GM23248 (cell line): Measurements from ENCODE around the gene A2M. TPM values are rescaled to one million over a fixed set of nuclear protein-coding genes. Genes with fewer than 3 reads are reported as not detected.

ENCODE experiments used
- DNase-seq: peaks from one replicate; pipeline ENCODE4 v3.0.0-alpha.2; 2015
- H2AFZ ChIP-seq: fragments of 200-600 bp; sonication (generic); 2 replicates; pipeline ENCODE4 v1.6.1; 2016; ENCODE audit warnings: antibody characterized with exemption
- H3F3A ChIP-seq: fragments of 200-600 bp; sonication (generic); 2 replicates; pipeline ENCODE4 v1.6.1; 2016; ENCODE audit warnings: mild to moderate bottlenecking, antibody characterized with exemption, mixed run types; ENCODE audit not compliant: insufficient read depth
- H3K27ac ChIP-seq: fragments of 200-600 bp; sonication (generic); 2 replicates; pipeline ENCODE4 v1.5.1; 2016; ENCODE audit warnings: mild to moderate bottlenecking
- H3K27me3 ChIP-seq: fragments of 200-600 bp; sonication (generic); replicated peaks from 2 replicates; pipeline ENCODE4 v1.6.1; 2016; ENCODE audit warnings: mild to moderate bottlenecking; ENCODE audit not compliant: insufficient read depth
- H3K36me3 ChIP-seq: fragments of 200-600 bp; sonication (generic); 2 replicates; pipeline ENCODE4 v1.6.1; 2016; ENCODE audit warnings: low read depth, mild to moderate bottlenecking
- H3K4me1 ChIP-seq: fragments of 200-600 bp; sonication (generic); 2 replicates; pipeline ENCODE4 v1.6.1; 2016; ENCODE audit warnings: mild to moderate bottlenecking; ENCODE audit not compliant: insufficient read depth
- H3K4me2 ChIP-seq: fragments of 200-600 bp; sonication (generic); one replicate; pipeline ENCODE4 v1.6.1; 2016; ENCODE audit warnings: mild to moderate bottlenecking; ENCODE audit not compliant: unreplicated experiment
- H3K4me3 ChIP-seq: fragments of 200-600 bp; sonication (generic); 2 replicates; pipeline ENCODE4 v1.5.1; 2016; ENCODE audit warnings: mild to moderate bottlenecking
- H3K79me2 ChIP-seq: fragments of 200-600 bp; sonication (generic); 2 replicates; pipeline ENCODE4 v1.6.1; 2016; ENCODE audit warnings: mild to moderate bottlenecking; ENCODE audit not compliant: insufficient read depth
- H3K9ac ChIP-seq: fragments of 200-600 bp; sonication (generic); 2 replicates; pipeline ENCODE4 v1.6.1; 2016; ENCODE audit warnings: mild to moderate bottlenecking
- H3K9me2 ChIP-seq: fragments of 200-600 bp; sonication (generic); 2 replicates; pipeline ENCODE4 v1.6.1; 2016; ENCODE audit warnings: mixed run types, mild to moderate bottlenecking, moderate library complexity; ENCODE audit not compliant: insufficient read depth
- H3K9me3 ChIP-seq: fragments of 200-600 bp; sonication (generic); one replicate; pipeline ENCODE4 v1.6.1; 2017; ENCODE audit warnings: low read depth
- H4K20me1 ChIP-seq: fragments of 200-600 bp; sonication (generic); 2 replicates; pipeline ENCODE4 v1.6.0; 2016; ENCODE audit not compliant: insufficient read depth
- EZH2 ChIP-seq: fragments of 200-600 bp; sonication (generic); IDR thresholded peaks from 2 replicates; pipeline ENCODE4 v1.6.1; 2018; ENCODE audit warnings: antibody characterized with exemption, mild to moderate bottlenecking; ENCODE audit not compliant: insufficient read depth, poor library complexity, severe bottlenecking
- EZH2phosphoT487 ChIP-seq: fragments of 200-600 bp; sonication (generic); IDR thresholded peaks from 2 replicates; pipeline ENCODE4 v1.6.1; 2018; ENCODE audit warnings: antibody characterized with exemption, moderate library complexity, mild to moderate bottlenecking, low read depth; ENCODE audit not compliant: insufficient read depth
- WGBS, 2 experiments: methylation state at CpG; one replicate each; pipeline ENCODE4 v1.1.6; 2015 to 2017; ENCODE audit warnings: low lambda C conversion rate in 2 of 2, low coverage in 1 of 2; ENCODE audit errors: missing lambda C conversion rate in 2 of 2; 5-methylcytosine and 5-hydroxymethylcytosine counted together
- in situ Hi-C: fragments of 300-500 bp; cut with MboI; formaldehyde crosslinking; loops from 2 replicates; pipeline ENCODE4 v1.15.0; 2020
- polyA plus RNA-seq: library from polyadenylated mRNA; unstranded; fragments of >200 nt; fragmentation: Nextera tagmentation; extraction: Ambion mirVana; gene quantifications from 2 replicates; pipeline ENCODE4 v1.2.1, GENCODE V29; 2016
- total RNA-seq: library from RNA; depleted of rRNA; stranded (reverse); fragments of >200 nt; shearing (Covaris generic); gene quantifications from 2 replicates; pipeline ENCODE4 v1.2.3, GENCODE V29; 2014

The A2M gene
- total and polyA plus RNA-seq, 2 experiments from 2014 or later = 34.9 to 40.1 TPM

- Histone ChIP-seq H3F3A (no peaks in the 10 kb centered on the region), H3K4me1 (no peaks in the 10 kb centered on the region), H3K27me3 (no peaks in the 10 kb centered on the region), H3K9me3 (no peaks in the 10 kb centered on the region), H3K9me2 (no peaks in the 10 kb centered on the region), H4K20me1 (no peaks in the 10 kb centered on the region), H3K4me2 (no peak overlapping the region), H2AFZ (no peak overlapping the region), H3K27ac (no peak overlapping the region), H3K9ac (no peak overlapping the region), H3K36me3 (no peaks in the 10 kb centered on the region), H3K4me3 (no peak overlapping the region), H3K79me2 (no peaks in the 10 kb centered on the region)
- TF ChIP-seq EZH2 (no peak), EZH2phosphoT487 (no peak)
- 19 to 25% methylated on average over 2 of the region's 2 CpGs for WGBS, 2 experiments
- in situ Hi-C loops = no loop called here
- DNase-seq = no peak
These were observed 14.5 kb upstream of the A2M start for GRCh38 chr12:9130244-9130643.

DNA sequence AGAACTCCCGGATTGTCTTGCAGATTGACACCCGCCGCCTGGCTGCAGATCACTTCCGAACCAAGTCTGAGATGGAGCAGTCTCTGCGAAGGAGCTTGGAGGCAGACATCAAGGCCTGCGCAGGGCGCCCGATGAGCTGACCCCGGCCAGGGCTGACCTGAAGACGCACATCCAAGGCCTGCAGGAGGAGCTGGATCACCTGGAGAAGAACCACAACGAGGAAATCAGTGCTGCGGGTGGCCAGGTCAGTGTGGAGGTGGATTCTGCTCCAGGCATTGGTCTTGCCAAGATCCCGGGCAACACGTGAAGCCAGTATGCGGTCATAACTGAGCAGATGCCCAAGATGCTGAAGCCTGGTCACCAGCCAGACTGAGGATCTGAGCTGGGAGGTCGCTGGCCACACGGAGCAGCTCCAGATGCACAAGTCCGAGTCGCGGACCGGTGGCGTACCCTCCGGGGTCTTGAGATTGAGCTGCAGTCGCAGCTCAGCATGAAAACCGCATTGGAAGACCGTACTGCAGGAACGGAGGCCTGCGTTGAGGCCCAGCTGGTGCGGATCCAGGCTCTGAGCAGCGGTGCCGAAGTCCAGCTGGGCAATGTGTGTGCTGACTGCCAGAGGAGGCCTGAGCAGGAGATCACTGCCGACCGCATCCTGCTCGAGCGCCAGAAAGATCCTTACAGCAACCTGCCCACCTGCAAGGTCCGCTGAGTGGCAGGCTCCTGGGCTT, 12.4 kb upstream of the A2M start:
- 69 to 73% methylated on average over 26 to 36 of the region's 36 CpGs for WGBS, 2 experiments

GRCh38 chr12:9127484-9127883, 11.8 kb upstream of the A2M start:
- Histone ChIP-seq H3K9me3 (no peaks in the 10 kb centered on the region), H3K27ac (no peak overlapping the region), H3K79me2 (no peaks in the 10 kb centered on the region), H3K36me3 (no peaks in the 10 kb centered on the region), H3K9ac (no peak overlapping the region), H2AFZ (no peak overlapping the region), H3K4me3 (no peak overlapping the region), H4K20me1 (no peaks in the 10 kb centered on the region), H3K4me1 (no peaks in the 10 kb centered on the region), H3K27me3 (no peaks in the 10 kb centered on the region), H3F3A (no peaks in the 10 kb centered on the region), H3K9me2 (no peaks in the 10 kb centered on the region), H3K4me2 (no peak overlapping the region)
- in situ Hi-C loops = no loop called here
- TF ChIP-seq EZH2phosphoT487 (no peak), EZH2 (no peak)
- DNase-seq = no peak
- WGBS, 2 experiments = 74% methylated on average over 21 of the region's 21 CpGs

More for the DNA sequence above, 12.4 kb upstream of the A2M start:
- no peaks in the 10 kb centered on the region for H3K79me2 ChIP-seq
- H3K4me3 ChIP-seq = no peak overlapping the region
- no peak overlapping the region for H3K27ac ChIP-seq
- H3K9me3 ChIP-seq = no peaks in the 10 kb centered on the region
- H3K9ac ChIP-seq = no peak overlapping the region
- no peaks in the 10 kb centered on the region for H3F3A ChIP-seq
- TF ChIP-seq EZH2phosphoT487 = no peak
- TF ChIP-seq EZH2 = no peak
- H3K36me3 ChIP-seq = no peaks in the 10 kb centered on the region
- H2AFZ ChIP-seq = no peak overlapping the region
- no peaks in the 10 kb centered on the region for H3K9me2 ChIP-seq
- no peaks in the 10 kb centered on the region for H3K27me3 ChIP-seq
- DNase-seq = no peak
- in situ Hi-C loops = no loop called here
- no peaks in the 10 kb centered on the region for H4K20me1 ChIP-seq
- H3K4me2 ChIP-seq = no peak overlapping the region
- H3K4me1 ChIP-seq = no peaks in the 10 kb centered on the region

DNA sequence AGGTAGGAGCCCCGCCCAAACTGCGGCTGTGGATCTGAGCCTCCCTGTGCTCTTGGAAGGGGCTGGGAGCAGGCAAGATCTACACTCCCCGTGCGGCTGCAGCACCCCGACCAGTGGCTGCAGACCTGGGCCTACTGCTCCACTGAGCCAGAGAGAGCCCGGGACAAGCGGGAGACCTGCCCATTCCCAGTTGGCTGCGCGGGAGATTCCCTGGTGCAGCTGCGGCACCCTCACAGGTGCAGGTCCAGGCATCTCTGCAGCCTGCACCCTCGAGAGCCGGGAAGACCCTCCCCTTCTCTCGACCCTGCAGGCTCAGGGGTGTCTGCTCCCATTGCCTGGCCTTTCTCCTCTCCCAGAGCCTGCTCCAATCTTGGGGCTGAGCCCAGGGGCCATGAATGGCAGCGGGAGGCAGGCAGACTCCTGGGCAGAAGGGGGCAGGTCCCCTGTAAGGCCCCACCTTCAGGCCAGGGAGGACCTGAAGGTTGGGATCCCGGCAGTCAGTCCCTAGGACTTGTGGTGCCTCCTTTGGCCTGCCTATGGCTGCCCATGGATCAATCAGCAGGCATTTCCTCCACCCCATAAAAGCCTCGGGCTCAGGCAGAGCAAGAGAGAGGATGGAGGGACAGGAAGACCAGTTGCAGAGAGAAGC, 8.8 kb upstream of the A2M start:
- DNase-seq = no peak
- WGBS, 2 experiments = 60 to 63% methylated on average over 16 of the region's 16 CpGs
- Histone ChIP-seq H2AFZ (no peak overlapping the region), H3K36me3 (no peaks in the 10 kb centered on the region), H3K4me1 (no peaks in the 10 kb centered on the region), H3K79me2 (no peaks in the 10 kb centered on the region), H3K9ac (no peak overlapping the region), H4K20me1 (no peaks in the 10 kb centered on the region), H3K27ac (no peak overlapping the region), H3K9me2 (no peaks in the 10 kb centered on the region), H3K4me2 (no peak overlapping the region), H3K4me3 (no peak overlapping the region), H3F3A (no peaks in the 10 kb centered on the region), H3K9me3 (no peaks in the 10 kb centered on the region), H3K27me3 (no peaks in the 10 kb centered on the region)
- no peak for TF ChIP-seq EZH2
- TF ChIP-seq EZH2phosphoT487 = no peak
- in situ Hi-C loops = no loop called here
